ENCODE results near the gene RAB13. TPM values are rescaled to one million over a fixed set of nuclear protein-coding genes. Genes with fewer than 3 reads are reported as not detected.

RAB13 gene
- total and polyA plus RNA-seq, 2 of the 8 experiments (the other 6 are each of a cell fraction or from before 2014, with no cell fraction given) = 70.5 to 157 TPM

GRCh38 chr1:153973071-153973470 is 13.1 kb downstream of the RAB13 start (continued):
- TF ChIP-seq CHD7 (IDR thresholded peaks at IDR 0.05; ENCODE audit: insufficient replicate concordance, low read length) (no peak), POU5F1 (IDR thresholded peaks at IDR 0.05; ENCODE audit: low read depth, low read length) (no peak), YY1 (IDR thresholded peaks at IDR 0.05; ENCODE audit: low read depth, low read length) (no peak), USF2 (IDR thresholded peaks at IDR 0.05; ENCODE audit: low read length) (no peak), CBX8 (IDR thresholded peaks at IDR 0.05; ENCODE audit: borderline replicate concordance, low read depth, low read length) (no peak), HDAC2 (IDR thresholded peaks at IDR 0.05; ENCODE audit: borderline replicate concordance in 1 of 2, low read depth in 2 of 2, low read length in 2 of 2) (no peak), ZNF274 (IDR thresholded peaks at IDR 0.05; ENCODE audit: borderline replicate concordance, extremely low read depth, low read length) (no peak), RAD21 (IDR thresholded peaks at IDR 0.05 in 1 of 2, conservative IDR thresholded peaks at IDR 0.05 in 1 of 2; ENCODE audit: low read depth in 2 of 2, low read length in 2 of 2) (no peak), EGR1 (IDR thresholded peaks at IDR 0.05; ENCODE audit: borderline replicate concordance, low read depth, low read length) (no peak), CREB1 (IDR thresholded peaks at IDR 0.05) (no peak), HDAC6 (IDR thresholded peaks at IDR 0.05; ENCODE audit: low read depth, low read length) (no peak)

Measured in H1 (cell line).